D721Med (cell line): ENCODE data around the gene RHBG.

Source experiments
- DNase-seq: peaks from one replicate; pipeline ENCODE4 v3.0.0; 2011; ENCODE audit warnings: low spot score; ENCODE audit not compliant: insufficient read length
- FAIRE-seq: peaks from 2 replicates; lab custom pipeline; 2011; peaks lifted over from hg19 to GRCh38; lab: Jason Lieb, UNC
- CTCF ChIP-seq: IDR thresholded peaks from 2 replicates; pipeline ENCODE4 v1.5.1; 2012; ENCODE audit warnings: mild to moderate bottlenecking, control low read depth; ENCODE audit not compliant: insufficient read depth; ENCODE audit errors: missing control alignments

RHBG gene

GRCh38 chr1:156391366-156391677 lies 22.3 kb downstream of the RHBG start:
- FAIRE-seq, result no peak
- TF ChIP-seq CTCF, result no peak
- DNase-seq, result no peak

- no peak for DNase-seq
- no peak for TF ChIP-seq CTCF
- FAIRE-seq, result no peak
These were observed 22.7 kb downstream of the RHBG start for GRCh38 chr1:156391701-156392100.

GRCh38 chr1:156392452-156392853 lies 23.4 kb downstream of the RHBG start:
- TF ChIP-seq CTCF, result no peak
- peak; percentile 88 for FAIRE-seq
- peak; percentile 77 for DNase-seq

- TF ChIP-seq CTCF, result no peak
- DNase-seq, result no peak
- no peak for FAIRE-seq
These were observed 24.1 kb downstream of the RHBG start for GRCh38 chr1:156393095-156393494.

- DNase-seq (no peak), FAIRE-seq (no peak)
- no peak for TF ChIP-seq CTCF
These were observed 25.1 kb downstream of the RHBG start for GRCh38 chr1:156394082-156394481.

- TF ChIP-seq CTCF, result no peak
- DNase-seq, result no peak
- FAIRE-seq, result no peak
These were observed 25.9 kb downstream of the RHBG start for GRCh38 chr1:156394835-156395461.

GRCh38 chr1:156399355-156400125 lies 30.5 kb downstream of the RHBG start:
- FAIRE-seq (no peak), DNase-seq (no peak)
- no peak for TF ChIP-seq CTCF
